ENCODE data around the gene PRKN.
"Not testable (repeated sequence)": the region's sequence is repeated elsewhere in the genome, so short reads cannot be mapped to it uniquely, and the experiment has no call there.

The PRKN gene

GRCh38 chr6:161926324-161926723 lies 801.2 kb downstream of the PRKN start:
- no peak for DNase-seq

- DNase-seq = no peak
Observed at GRCh38 chr6:161924516-161925116, 803.0 kb downstream of the PRKN start.

- no peak for DNase-seq
Observed at GRCh38 chr6:161922631-161923119, 804.9 kb downstream of the PRKN start.

GRCh38 chr6:161921602-161922395 lies 805.8 kb downstream of the PRKN start:
- DNase-seq = no peak

- no peak for DNase-seq
Observed at GRCh38 chr6:161919691-161920090, 807.9 kb downstream of the PRKN start.

GRCh38 chr6:161918628-161919205 lies 808.8 kb downstream of the PRKN start:
- DNase-seq = no peak

GRCh38 chr6:161918109-161918531 lies 809.4 kb downstream of the PRKN start:
- no peak for DNase-seq

- DNase-seq = no peak
Observed at GRCh38 chr6:161917645-161918044, 809.9 kb downstream of the PRKN start.

GRCh38 chr6:161915456-161915964 lies 812.1 kb downstream of the PRKN start:
- DNase-seq = no peak

- no peak for DNase-seq
Observed at GRCh38 chr6:161908872-161909271, 818.7 kb downstream of the PRKN start.

GRCh38 chr6:161906571-161906970 lies 821.0 kb downstream of the PRKN start:
- no peak for DNase-seq

- no peak for DNase-seq
Observed at GRCh38 chr6:161903584-161904212, 823.9 kb downstream of the PRKN start.

GRCh38 chr6:161901740-161902426 lies 825.7 kb downstream of the PRKN start:
- DNase-seq = no peak

GRCh38 chr6:161894436-161894835 lies 833.1 kb downstream of the PRKN start:
- DNase-seq = no peak

GRCh38 chr6:161891542-161891941 lies 836.0 kb downstream of the PRKN start:
- no peak for DNase-seq

GRCh38 chr6:161890832-161891297 lies 836.7 kb downstream of the PRKN start:
- no peak for DNase-seq

GRCh38 chr6:161890133-161890831 lies 837.3 kb downstream of the PRKN start:
- no peak for DNase-seq

- no peak for DNase-seq
Observed at GRCh38 chr6:161889324-161889723, 838.2 kb downstream of the PRKN start.

- DNase-seq = not testable (repeated sequence)
Observed at GRCh38 chr6:161886545-161886944, 841.0 kb downstream of the PRKN start.

- DNase-seq = no peak
Observed at GRCh38 chr6:161884782-161885181, 842.8 kb downstream of the PRKN start.

GRCh38 chr6:161882196-161882765 lies 845.3 kb downstream of the PRKN start:
- DNase-seq = no peak

- no peak for DNase-seq
Observed at GRCh38 chr6:161880056-161880455, 847.5 kb downstream of the PRKN start.

Measured in CD4-positive, alpha-beta T cell treated with Interleukin-4 for 4 hours (primary cell).